Activated CD4-positive, alpha-beta T cell treated with anti-CD3 and anti-CD28 coated beads for 48 hours (primary cell): Measurements from ENCODE around the gene GLCCI1.
"Not testable (repeated sequence)": the region's sequence is repeated elsewhere in the genome, so short reads cannot be mapped to it uniquely, and the experiment has no call there.

Source experiments
- DNase-seq: peaks from one replicate; pipeline ENCODE4 v3.0.0-alpha.2; 2020

Gene GLCCI1

DNA sequence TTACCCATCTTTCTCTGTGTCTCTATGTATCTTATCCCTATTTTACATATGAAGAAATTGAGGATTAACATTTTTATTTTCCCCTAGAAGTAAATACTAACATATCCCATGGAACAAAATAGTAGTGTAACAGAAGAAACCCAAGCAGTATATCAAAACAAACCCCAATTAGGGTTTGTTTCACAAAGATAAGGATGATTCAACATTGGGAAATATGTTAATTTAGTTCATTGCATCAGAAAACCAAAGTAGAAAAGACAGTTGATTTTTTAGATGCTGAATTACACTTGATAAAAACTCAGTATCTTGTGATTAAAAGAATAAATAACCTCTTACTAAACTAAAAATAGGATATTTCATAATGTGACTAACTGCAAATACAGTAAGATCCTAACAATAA, 87.8 kb downstream of the GLCCI1 start:
- no peak for DNase-seq

DNA sequence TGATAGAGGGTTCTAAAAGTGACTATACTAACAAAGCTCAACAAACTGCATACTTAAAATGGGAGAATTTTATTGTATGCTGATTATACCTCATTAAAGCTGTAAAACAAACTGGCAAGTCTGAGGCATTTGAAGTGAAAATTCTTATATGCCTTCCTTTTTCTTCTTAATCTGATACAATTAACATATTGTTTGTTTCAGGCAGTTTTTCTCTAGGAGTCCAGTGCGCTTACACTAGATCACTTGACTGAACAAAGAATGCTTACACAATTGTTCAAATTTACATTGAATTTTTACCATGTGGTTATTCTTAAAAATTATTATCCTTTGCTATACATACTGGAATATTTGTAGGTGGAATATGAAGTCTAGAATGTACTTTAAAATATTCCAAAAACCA, 89.0 kb downstream of the GLCCI1 start:
- DNase-seq = no peak

DNA sequence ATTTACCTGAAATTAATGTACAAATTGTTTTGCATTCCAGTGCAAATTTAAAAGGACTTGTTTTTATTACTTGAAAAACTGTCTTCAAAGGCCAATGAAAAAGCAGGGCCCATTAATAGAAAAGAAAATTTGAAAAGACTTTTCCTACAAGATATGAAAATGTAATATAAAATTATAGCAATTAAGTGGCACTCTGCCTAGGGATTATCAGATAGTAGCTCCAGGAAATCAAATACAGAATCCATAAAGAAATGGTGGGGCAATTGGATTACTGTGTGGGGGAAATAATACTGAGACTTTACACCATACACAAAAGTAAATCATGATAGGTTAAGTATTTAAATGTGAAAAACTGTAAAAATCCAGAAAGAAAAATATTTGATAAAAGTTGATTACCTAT, 89.7 kb downstream of the GLCCI1 start:
- DNase-seq = no peak

DNA sequence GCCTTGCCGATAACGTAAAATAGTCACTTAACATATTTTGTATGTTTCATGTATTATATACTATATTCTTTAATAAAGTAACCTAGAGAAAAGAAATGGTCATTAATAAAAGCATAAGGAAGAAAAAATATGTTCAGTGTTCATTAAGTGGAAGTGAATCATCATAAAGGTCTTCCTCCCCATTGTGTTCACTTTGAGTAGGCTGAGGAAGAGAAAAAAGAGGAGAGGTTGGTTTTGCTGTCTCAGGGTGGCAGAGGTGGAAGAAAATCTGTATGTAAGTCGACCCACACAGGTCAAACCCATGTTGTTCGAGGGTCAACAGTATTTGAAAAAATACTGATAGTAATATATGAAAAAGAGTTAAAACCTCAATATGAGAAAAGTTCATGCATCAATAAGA, 90.3 kb downstream of the GLCCI1 start:
- DNase-seq = no peak

DNA sequence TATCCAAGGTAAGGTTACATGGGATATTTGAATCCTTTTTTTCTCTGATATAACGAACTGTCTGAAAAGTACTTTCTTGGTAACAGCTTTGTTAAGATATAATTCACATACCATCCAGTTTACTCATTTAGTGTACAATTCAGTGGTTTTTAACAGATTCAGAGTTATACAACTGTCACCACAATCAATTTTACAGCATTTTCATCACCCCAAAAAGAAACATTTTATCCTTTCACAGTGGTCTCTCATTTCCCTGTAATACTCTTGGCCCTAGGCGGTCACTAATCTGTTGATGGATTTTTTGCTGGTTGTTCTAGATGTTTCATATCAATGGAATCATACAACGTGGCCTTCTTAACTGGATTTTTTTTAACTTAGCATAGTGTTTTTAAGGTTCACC, 91.6 kb downstream of the GLCCI1 start:
- no peak for DNase-seq

DNA sequence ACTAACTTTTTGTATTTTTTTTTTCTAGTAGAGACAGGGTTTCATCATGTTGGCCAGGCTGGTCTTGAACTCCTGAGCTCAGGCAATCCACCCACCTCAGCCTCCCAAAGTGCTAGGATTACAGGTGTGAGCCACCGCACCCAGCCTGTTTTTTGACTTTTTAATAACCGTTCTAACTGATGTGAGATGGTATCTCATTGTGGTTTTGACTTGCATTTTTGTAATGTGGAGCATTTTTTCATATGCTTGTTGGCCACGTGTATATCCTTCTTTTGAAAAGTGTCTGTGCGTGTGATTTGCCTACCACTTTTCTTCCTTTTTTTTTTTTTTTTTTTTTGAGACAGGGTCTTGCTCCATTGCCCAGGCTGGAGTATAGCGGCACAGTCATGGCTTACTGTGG, 94.7 kb downstream of the GLCCI1 start:
- not testable (repeated sequence) for DNase-seq

DNA sequence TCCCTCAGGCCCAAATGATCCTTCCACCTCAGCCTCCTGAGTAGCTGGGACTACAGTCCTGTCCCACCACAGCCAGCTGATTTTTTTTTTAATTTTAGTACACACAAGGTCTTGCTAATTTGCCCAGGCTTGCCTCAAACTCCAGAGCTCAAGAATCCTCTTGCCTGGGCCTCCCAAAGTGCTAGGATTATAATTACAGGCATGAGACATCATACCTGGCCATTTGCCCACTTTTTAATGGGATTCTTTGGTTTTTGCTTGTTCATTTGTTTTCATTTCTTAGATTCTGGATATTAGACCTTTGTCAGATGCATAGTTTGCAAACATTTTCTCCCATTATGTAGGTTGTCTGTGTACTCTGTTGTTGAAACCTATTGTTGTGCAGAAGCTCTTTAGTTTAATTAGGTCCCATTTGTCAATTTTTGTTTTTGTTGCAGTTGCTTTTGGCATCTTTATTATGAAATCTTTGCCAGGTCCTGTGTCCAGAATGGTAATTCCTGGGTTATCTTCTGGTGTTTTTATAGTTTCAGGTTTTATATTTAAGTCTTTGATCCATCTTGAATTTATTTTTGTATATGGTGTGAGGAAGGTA, 95.2 kb downstream of the GLCCI1 start:
- no peak for DNase-seq

DNA sequence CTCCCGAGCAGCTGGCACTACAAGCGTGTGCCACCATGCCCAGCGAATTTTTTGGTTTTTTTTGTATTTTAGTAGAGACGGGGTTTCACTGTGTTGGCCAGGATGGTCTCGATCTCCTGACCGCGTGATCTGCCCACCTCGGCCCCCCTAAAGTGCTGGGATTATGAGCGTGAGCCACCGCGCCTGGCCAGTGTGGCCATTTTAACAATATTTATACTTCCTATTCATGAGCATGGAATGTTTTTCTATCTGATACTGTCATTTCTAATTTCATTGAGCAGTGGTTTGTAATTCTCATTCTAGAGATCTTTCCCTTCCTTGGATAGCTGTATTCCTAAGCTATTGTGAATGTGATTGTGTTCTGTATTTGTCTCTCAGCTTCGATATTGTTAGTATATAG, 96.2 kb downstream of the GLCCI1 start:
- DNase-seq = no peak

DNA sequence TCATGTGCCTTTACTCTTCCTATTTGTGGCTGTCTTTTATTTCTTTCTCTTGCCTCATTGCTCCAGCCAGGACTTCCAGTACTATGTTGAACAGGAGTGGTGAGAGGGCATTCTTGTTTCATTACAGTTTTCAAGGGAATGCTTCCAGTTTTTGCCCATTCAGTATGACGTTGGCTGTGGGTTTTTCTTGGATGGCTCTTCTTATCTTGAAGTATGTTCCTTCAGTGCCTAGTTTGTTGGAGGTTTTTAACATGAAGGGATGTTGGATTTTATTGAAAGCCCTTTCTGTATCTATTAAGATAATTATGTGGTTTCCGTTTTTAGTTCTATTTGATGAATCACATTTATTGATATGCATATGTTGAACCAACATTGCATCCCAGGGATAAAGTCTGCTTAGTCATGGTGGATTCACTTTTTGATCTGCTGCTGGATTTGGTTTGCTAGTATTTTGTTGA, 96.8 kb downstream of the GLCCI1 start:
- no peak for DNase-seq

DNA sequence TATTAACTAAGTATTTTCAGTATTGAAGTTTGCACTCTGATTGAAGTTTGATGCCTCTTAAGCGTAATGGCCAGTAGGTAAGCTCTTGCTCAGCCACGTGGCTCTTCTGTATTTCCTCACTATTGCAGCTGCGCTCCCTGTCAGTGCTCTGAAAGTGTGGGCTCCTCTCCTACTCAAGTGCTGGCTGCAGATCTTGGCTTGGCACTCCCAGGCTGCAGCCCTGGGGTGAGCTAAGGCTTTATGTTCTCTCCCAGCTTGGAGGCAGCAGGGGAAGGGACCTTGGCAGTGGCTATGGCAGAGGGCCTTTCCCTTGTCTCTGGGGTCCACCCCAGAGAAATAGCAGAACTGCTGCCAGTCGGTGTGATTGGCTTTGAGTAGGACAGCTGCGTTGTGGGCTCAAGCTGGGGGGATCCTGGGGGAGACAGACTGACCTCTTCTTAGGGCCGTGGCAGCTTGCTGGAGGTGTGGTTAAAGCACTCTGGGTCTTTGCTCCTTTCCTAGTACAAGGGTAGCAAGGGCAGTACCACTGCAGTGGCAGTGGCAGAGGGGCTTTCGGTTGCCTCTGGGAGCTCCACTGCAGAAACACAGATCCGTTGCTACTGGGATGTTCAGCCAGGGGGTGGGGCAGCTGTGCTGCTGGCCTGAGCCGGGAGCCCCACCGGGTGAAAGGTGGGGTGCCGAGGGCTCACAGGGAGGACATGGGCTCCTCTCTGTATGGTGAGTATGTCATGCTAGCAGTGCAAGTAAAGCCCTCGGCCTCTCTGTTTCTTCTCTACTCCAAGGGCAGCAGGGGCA, 100.5 kb downstream of the GLCCI1 start:
- no peak for DNase-seq

DNA sequence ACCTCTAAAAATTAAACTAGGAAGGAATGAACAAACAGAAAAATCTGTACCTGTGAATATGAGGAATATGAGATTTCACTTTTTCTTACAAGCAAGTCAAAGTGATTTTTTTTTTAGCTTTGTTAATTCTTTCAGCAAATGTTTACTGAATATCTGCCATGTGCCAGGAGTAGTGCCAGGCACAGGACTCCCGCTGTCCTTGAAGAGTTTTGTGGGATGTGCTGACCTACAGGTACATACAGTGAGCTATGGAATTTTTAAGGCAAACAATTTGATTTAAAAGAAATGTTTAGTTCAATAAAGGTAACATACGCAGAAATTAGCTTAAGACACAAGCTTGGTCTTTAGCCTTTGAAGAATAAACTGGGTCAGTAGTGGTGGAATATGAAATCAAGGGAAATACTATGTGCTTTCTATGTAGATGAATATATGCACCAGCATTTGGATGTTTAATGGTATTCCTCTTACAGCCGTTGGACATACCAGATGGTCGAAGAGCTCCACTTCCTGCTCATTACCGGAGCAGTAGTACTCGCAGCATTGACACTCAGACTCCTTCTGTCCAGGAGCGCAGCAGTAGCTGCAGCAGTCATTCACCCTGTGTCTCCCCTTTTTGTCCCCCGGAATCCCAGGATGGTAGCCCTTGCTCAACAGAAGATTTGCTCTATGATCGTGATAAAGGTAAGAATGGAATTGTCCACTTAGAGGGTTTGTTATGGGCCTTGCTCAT, 102.0 kb downstream of the GLCCI1 start:
- DNase-seq = no peak

DNA sequence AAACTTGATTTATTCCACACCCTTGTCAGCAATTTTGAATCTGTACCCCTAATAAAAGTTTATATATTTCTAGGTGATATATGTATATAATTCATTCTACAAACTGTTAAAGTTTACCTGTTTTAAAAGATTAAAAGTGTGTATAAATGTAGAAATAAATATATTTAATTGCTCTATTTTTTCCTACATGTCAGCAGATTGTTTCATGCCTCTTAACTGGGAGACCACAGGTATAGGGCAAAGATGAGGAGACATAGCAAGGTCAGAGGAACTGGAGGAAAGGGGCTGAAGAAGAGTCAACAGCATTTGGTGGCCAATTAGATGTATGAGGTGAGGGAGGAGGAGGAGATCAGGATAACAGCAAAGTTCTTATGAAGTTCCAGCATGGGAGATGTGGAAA, 109.8 kb downstream of the GLCCI1 start:
- DNase-seq = no peak

DNA sequence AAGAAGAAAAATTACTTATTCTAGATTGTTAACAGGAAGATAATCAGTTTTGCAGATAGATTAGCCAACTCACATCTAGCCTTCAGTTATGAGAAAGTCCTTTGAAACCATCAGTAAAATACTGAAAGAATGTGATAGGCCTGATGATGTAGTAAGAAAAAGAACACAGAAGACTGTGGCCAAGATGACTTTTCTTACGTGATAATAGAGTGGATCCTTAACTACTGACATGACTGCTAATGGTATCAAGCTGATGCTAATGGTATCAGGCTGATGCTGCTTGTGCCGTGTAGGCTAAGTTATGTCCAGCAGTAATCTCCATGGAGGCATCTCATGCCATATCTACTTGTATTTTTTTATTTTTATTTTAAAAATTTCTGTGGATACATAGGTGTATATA, 114.2 kb downstream of the GLCCI1 start:
- DNase-seq = no peak

DNA sequence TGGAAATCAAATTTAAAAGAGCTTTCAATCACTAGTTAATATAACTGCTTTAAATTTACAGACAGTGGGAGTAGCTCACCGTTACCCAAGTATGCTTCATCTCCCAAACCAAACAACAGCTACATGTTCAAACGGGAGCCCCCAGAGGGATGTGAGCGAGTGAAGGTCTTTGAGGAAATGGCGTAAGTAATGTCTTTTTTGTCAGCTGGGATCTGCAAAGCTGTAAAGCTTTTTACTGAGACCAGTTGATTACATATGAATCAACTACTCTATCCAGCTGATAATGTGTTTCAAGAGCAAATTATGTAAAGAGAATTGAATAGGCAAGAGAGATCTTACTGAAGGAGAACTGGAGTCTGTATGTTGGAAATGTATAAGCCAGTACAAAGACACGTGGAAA, 116.2 kb downstream of the GLCCI1 start:
- no peak for DNase-seq

DNA sequence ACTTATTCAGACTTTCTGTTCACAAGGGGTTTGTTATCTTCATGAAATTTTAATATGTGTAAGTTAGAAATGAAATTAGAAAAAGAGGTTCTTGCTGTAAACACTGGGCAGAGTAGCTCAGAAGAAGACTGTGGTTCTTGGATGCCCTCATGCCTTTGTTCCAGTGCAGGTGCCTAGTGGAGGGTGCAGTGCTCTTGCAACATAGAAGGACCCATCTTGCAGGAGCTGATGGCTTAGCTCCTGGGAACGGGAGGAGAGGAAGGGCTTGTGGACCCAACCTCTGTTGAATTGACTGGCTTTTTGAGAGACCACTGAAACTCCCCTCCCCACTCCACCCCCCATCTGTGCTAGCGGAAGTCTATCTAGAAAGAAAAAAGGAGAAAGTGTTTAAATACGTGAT, 116.8 kb downstream of the GLCCI1 start:
- DNase-seq = no peak

DNA sequence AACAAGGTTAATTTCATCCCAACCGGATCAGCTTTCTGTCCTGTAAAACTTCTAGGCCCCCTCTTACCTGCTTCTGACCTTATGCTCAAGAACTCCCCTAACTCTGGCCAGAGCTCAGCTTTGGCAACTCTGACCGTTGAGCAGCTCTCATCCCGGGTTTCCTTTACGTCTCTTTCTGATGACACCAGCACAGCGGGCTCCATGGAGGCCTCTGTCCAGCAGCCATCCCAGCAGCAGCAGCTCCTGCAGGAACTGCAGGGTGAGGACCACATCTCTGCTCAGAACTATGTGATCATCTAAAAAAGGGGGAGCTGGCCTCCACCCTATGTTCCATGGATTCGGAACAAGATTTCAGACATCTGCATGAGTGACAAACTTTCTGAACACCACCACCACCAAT, 117.6 kb downstream of the GLCCI1 start:
- DNase-seq = no peak

DNA sequence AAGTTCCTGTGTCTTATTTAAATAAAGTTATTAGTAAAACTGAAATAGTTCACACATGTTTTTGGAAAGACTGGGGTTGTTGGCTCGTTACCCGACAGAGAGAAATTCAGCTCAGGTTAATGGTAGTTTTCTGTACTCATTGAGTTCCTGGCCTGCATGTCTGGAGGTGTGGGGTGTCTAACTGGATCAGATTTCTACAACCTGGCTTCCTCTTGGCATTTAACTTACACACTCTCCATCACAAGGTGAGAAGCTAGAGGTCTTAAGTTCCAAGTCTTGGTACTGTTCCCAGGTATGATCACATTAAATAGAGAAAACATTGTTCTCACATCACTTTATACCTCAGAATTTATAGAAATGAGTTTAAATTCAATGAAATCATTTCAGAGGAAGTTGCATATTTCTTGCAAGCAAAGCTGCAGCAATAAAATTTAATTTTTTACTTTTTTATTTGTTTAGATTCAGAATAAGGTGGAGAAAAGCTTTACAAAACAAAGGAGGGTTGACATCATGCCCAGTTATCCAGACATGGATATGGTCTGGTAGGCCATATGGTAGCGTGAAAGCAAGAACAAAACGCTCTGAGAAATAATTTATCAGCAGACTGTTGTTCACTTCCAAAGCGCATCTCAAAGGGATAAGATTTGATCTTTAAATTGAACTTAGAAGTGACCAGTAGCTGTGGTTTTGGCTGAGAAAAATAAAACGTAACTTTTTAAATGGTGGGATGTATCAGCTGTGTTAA, 120.6 kb downstream of the GLCCI1 start:
- DNase-seq = no peak

DNA sequence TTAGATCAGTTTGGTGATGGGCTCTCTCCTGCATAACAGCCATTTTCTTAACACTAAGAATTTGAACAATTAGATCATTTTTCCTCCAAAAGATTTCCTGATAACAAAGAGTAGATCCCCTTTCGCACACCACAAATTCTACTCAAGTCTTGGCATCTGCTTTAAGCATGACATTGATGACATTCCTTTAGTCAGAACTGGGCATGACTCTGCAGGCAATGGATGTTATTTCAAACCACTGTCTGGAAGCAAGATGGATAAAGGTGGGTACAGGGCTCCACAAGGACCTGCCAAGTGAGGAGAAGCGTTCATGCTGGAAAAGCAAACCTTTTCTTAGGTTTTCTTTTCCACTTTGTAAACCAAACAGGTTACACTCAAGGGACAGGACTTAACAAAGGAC, 123.5 kb downstream of the GLCCI1 start:
- no peak for DNase-seq

DNA sequence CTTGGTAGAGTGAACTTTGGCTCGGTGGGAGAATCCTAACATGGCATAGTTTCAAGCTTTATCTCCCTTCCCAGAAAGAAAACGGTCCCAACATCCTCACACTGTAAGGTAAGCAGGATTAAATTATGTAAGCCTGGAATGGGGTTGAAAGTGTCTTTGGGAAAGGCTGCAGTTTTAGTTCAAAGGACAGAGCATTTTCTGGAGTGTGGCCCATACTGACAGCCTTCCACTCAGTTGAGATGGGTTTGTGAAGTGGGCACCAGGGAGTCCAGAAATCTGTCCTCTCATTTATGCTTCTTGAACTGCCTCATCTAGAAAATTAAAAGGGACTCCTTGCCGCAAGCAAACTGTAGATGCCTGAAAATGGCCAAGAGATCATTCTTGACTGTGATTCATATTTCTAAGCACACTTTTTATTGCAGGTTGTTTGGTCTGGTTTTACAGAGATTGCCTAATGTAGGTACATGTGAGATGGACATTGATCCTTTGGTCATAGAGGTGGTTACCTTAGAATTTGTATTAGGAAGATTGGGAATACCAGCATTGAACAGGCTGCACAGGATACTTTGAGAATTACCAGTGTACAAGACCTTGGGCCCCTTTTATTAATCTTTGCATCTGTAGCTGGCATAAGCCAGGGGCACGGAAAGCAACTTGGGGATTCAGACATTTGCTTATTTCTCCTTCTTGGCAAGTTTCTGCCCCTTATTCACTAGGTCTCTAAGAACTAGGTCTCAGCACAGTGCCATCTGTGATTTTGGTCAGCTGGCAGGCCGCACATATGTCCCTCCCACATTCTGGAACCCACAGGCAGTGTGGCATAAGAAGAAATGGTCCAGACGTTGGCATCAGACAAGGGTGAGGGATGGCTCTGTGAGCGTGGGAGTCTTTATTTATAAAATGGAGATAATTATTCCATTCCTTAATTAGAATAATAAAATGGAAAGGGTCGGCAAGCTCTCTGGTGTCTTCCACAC, 125.9 kb downstream of the GLCCI1 start:
- no peak for DNase-seq

DNA sequence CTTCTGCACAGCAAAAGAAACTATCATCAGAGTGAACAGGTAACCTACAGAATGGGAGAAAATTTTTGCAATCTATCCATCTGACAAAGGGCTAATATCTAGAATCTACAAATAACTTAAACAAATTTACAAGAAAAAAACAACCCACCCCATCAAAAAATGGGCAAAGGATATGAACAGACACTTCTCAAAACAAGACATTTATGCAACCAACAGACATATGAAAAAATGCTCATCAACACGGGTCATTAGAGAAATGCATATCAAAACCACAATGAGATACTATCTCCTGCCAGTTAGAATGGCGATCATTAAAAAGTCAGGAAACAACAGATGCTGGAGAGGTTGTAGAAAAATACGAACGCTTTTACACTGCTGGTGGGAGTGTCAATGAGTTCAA, 132.7 kb downstream of the GLCCI1 start:
- DNase-seq = not testable (repeated sequence)

DNA sequence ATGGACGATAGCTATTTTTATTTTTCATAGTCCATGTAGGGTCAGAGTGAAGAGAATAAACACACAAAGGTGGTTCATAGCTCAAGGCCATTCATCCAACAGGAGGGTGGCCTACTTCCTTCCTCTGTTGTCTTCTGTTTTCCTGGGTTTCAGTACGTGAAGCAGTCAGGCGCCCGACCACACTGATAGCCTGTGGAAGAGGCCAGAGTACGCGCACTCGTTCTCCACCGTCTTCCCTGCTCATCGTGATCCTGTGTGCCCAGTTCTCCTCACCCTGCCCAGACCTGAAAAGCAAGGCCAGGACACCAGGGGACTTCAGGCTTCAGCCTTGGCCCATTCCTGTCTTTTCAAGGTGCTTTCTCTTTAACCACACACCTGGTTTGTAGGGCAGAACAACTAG, 134.7 kb downstream of the GLCCI1 start:
- no peak for DNase-seq

DNA sequence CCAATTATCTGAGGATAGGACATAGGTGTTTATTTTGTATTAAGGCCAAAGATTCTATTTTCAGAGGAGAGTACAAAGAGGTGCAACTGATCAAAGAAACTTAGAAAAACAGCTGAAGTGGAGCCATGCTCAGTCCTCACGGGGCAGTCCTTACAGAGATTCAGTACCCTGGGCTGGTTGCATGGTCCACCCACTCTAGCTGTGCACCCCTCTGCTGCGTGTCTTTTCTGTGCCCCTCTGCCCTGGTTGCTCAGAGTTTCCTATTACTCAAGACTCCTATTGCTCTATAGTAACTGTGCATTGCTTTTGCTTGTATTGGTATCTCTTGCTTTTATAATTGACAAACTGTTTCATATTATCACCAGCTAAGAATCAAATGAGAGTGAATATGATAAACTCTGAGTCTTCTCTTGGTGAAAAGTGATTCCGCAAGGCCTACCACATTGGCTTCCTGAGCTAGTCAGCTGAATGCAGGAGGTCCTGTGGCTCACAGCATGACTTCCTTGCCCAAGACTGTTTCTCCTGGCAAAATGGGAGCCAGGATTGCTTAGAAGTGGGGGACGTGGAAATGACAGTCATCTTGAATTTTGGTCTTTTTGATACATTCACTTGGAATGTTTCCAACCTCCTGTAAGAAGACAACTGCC, 137.0 kb downstream of the GLCCI1 start:
- DNase-seq = no peak
